ENCODE measurements around the gene SMIM27. TPM values are rescaled to one million over a fixed set of nuclear protein-coding genes. Genes with fewer than 3 reads are reported as not detected.

Gene SMIM27, protein sequence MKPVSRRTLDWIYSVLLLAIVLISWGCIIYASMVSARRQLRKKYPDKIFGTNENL
- total RNA-seq, result 2.2 and 2.3 TPM in 2 replicates

GRCh38 chr9:32552172-32552872 is at the start of gene SMIM27, which contains the start of gene TOPORS:
SMIM27 (plus strand) TSS chr9:32552327; CDS start chr9:32552435, 108 bp downstream.
TOPORS (minus strand) TSS chr9:32552586; CDS start chr9:32552436, 150 bp downstream.

GRCh38 chr9:32526041-32526706 is 26.0 kb upstream of the SMIM27 start, which contains the start of gene RIGI:
RIGI (minus strand) TSS chr9:32526196; CDS start chr9:32526166, 30 bp downstream.

GRCh38 chr9:32572900-32573523 is 20.9 kb downstream of the SMIM27 start, which contains the start of gene NDUFB6:
NDUFB6 (minus strand) TSS chr9:32573159; CDS start chr9:32573060, 99 bp downstream.

Other genes with a start within 250 kb of the SMIM27 start
- 36.2 and 63.7 TPM in 2 replicates for gene ACO1, start 167.7 kb upstream of the SMIM27 start, total RNA-seq
- 17.8 and 19.4 TPM in 2 replicates for gene RIGI, start 26.1 kb upstream of the SMIM27 start, total RNA-seq
- gene TOPORS, start 259 bp downstream of the SMIM27 start, total RNA-seq, result 31.2 and 32.9 TPM in 2 replicates
- gene NDUFB6, start 20.8 kb downstream of the SMIM27 start, total RNA-seq, result 71.3 and 75.8 TPM in 2 replicates
- under 0.01 TPM in 2 replicates for gene TAF1L, start 83.3 kb downstream of the SMIM27 start, total RNA-seq
- not detected in 2 replicates for gene TMEM215, start 231.2 kb downstream of the SMIM27 start, total RNA-seq